Osteocyte (in vitro differentiated cells): ENCODE measurements around the gene NOP56. TPM values are rescaled to one million over a fixed set of nuclear protein-coding genes. Genes with fewer than 3 reads are reported as not detected.

Experiments
- DNase-seq: peaks from one replicate; pipeline ENCODE4 v3.0.0; 2021; ENCODE audit warnings: mixed read lengths; ENCODE audit not compliant: unreplicated experiment; ENCODE audit errors: extremely low spot score
- H3K27ac Mint-ChIP-seq: one replicate; pipeline ENCODE4 v1.8.0; 2021; ENCODE audit warnings: mild to moderate bottlenecking, mixed read lengths; ENCODE audit not compliant: unreplicated experiment
- H3K27me3 Mint-ChIP-seq: one replicate; pipeline ENCODE4 v1.8.0; 2021; ENCODE audit warnings: mixed read lengths; ENCODE audit not compliant: unreplicated experiment
- H3K36me3 Mint-ChIP-seq: one replicate; pipeline ENCODE4 v1.8.0; 2021; ENCODE audit warnings: mixed read lengths; ENCODE audit not compliant: unreplicated experiment
- H3K4me1 Mint-ChIP-seq: one replicate; pipeline ENCODE4 v1.8.0; 2021; ENCODE audit warnings: mixed read lengths; ENCODE audit not compliant: unreplicated experiment
- H3K4me3 Mint-ChIP-seq: one replicate; pipeline ENCODE4 v1.8.0; 2021; ENCODE audit warnings: mild to moderate bottlenecking, moderate library complexity, mixed read lengths; ENCODE audit not compliant: unreplicated experiment
- H3K9me3 Mint-ChIP-seq: one replicate; pipeline ENCODE4 v1.8.0; 2021; ENCODE audit warnings: mixed read lengths; ENCODE audit not compliant: unreplicated experiment
- total RNA-seq: library from RNA; stranded (reverse); gene quantifications from 2 replicates; pipeline ENCODE4 v1.2.1, GENCODE V29; 2021
- TF ChIP-seq, protein P1 (sequence below): fragments of 200-600 bp; sonication (generic); IDR thresholded peaks from 2 replicates; pipeline ENCODE4 v1.5.0; 2021; ENCODE audit warnings: antibody characterized with exemption, mild to moderate bottlenecking, moderate library complexity

NOP56 gene
- total RNA-seq, 1 donor from 2014 or later, result 141 TPM

DNA sequence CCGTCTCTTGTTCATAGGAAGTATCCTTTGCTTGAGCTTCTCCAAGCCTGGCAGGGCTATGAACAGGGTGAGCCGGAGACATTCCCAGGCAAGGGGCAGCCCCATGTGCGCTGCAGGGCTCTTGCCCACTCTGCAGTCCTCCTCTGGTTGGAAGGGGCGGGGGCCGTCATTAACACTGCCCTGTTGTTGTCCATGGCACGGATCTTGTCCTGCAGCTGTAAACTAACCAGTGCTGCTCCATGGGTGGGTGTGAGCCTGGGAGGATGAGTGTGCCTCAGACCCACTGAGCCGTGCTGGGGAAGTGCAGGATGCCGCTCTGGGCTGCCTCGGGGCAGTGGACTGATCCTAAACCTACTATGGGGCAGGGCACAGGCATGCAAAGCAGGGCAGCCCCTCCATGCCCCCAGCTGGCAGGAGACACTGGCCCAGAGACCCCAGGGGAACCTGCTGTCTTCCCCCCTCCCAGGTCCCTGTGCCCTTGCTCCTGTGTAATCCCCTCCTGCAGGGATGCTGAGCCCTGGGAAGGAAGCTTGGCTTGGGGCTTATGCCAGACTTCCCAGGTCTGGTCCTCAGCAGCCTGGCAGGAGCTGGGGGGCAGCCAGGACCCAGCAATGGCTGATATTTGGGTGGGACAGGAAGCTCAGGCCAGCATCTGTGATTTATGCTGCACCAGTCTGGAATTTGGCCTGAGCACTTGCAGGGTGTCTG lies 48.6 kb downstream of the NOP56 start:
- H3K27ac Mint-ChIP-seq, result no peak overlapping the region
- peak; percentile 76 for DNase-seq
- TF ChIP-seq, protein P1, sequence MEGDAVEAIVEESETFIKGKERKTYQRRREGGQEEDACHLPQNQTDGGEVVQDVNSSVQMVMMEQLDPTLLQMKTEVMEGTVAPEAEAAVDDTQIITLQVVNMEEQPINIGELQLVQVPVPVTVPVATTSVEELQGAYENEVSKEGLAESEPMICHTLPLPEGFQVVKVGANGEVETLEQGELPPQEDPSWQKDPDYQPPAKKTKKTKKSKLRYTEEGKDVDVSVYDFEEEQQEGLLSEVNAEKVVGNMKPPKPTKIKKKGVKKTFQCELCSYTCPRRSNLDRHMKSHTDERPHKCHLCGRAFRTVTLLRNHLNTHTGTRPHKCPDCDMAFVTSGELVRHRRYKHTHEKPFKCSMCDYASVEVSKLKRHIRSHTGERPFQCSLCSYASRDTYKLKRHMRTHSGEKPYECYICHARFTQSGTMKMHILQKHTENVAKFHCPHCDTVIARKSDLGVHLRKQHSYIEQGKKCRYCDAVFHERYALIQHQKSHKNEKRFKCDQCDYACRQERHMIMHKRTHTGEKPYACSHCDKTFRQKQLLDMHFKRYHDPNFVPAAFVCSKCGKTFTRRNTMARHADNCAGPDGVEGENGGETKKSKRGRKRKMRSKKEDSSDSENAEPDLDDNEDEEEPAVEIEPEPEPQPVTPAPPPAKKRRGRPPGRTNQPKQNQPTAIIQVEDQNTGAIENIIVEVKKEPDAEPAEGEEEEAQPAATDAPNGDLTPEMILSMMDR, result no peak
- H3K36me3 Mint-ChIP-seq, result no peaks in the 10 kb centered on the region
- no peaks in the 10 kb centered on the region for H3K9me3 Mint-ChIP-seq
- no peak overlapping the region for H3K4me3 Mint-ChIP-seq
- peaks cover 44% of the 10 kb centered on the region for H3K27me3 Mint-ChIP-seq
- peaks cover 3% of the 10 kb centered on the region for H3K4me1 Mint-ChIP-seq

DNA sequence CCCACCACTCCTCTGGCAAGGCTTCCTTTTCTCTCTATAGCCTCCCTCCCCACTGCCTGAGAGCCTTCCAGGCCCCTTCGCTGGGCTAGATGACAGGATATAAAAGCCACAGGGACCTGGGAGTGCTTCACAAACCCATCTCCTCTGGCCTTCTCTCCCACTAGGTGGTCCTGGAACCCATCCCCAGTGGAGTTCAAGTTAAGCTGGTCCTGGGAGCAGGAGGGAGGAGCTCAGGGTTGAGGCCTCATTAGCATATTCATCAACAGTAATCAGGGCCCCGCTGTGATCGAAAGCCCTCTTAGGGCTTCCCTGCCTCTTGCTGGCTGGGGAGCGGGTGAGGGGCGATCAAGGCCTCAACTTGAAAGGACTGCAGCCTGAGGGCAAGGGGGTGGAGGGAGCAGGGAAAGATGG lies 49.2 kb downstream of the NOP56 start:
- TF ChIP-seq, protein P1, result no peak
- no peak overlapping the region for H3K4me3 Mint-ChIP-seq
- no peaks in the 10 kb centered on the region for H3K9me3 Mint-ChIP-seq
- peak; percentile 59 for DNase-seq
- H3K27ac Mint-ChIP-seq, result no peak overlapping the region
- peaks cover 44% of the 10 kb centered on the region for H3K27me3 Mint-ChIP-seq
- H3K36me3 Mint-ChIP-seq, result no peaks in the 10 kb centered on the region
- peaks cover 3% of the 10 kb centered on the region for H3K4me1 Mint-ChIP-seq

DNA sequence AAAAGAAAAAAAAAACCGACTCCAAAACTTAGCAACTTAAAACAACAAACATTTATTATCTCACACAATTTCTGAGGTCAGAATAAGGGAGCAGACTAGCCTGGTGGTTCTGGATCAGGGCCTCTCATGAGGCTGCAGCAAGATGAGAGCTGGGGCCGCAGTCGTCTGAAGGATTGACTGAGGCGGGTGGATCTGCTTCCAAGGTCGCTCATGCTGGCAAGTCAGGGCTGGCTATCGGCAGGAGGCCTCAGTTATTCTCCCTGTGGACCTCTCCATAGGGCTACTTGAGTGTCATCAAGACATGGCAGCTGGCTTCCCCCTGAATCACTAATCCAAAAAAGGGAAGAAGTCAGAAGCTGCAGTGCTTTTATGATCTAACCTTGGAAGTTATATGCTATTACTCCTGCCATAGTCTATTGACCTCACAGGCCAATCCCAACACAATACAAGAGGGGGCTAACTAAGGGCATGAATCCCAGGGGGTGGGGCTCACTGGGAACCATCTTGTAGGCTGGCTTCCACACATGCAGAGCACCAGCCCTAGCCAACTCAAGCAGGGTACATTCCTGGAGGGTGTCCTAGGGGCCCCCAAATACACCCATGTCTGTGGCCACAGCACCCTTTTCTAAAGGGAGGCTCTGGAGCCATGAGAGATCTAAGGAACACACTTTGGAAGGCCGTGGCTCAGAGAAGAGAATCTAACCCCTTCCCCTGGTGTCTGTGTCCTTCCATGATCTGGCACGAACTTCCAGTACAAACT lies 51.5 kb downstream of the NOP56 start:
- Mint-ChIP-seq H3K27me3 (peaks cover 44% of the 10 kb centered on the region), H3K9me3 (no peaks in the 10 kb centered on the region), H3K36me3 (no peaks in the 10 kb centered on the region), H3K4me1 (peaks cover 9% of the 10 kb centered on the region), H3K27ac (no peak overlapping the region), H3K4me3 (no peak overlapping the region)
- no peak for DNase-seq
- TF ChIP-seq, protein P1, result no peak

DNA sequence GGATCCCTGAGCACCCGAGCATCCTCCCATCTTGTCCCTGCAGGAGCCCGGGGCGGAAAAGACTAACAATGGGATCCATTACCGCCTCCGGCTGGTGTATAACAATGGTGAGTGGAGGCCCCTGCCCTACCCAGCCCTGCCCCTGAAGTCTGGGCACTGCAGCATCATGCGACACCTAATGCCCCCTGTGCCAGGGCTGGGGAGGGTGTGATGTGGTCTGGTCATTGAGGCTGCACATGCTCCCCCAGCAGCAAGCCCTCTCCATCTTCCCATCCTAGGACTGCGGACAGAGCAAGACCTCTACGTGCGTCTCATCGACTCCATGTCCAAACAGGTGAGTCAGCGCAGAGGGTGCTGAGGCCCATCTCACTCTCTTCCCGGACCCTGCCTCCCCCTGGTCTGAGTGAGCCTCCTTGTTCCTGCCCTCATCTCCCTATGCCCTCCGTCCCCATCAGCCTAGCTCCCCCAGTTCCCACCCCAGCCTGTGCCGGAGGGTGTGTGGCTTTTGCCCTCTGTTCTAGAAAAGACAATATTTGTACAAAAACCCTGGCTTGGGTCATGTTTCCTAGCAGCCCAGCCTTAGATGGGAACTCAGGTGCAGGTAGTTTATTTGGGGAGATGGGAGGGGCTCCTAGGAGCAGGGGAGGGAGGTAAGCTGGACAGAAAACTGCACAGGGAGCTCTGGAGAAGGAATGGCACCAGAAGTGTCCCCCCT lies 53.7 kb downstream of the NOP56 start:
- TF ChIP-seq, protein P1, result no peak
- Mint-ChIP-seq H3K27me3 (peaks cover 37% of the 10 kb centered on the region), H3K27ac (no peak overlapping the region), H3K4me1 (peaks cover 9% of the 10 kb centered on the region), H3K4me3 (no peak overlapping the region), H3K36me3 (no peaks in the 10 kb centered on the region), H3K9me3 (no peaks in the 10 kb centered on the region)
- no peak for DNase-seq
